NOMO-1 treated with dmso at 0.1 percent for 144 hours (cell line): ENCODE data around the gene NEDD9.

Experiments used
- DNase-seq: peaks from one replicate; lab custom pipeline; 2025; ENCODE audit not compliant: unreplicated experiment; lab: John Stamatoyannopoulos, UW

The NEDD9 gene

GRCh38 chr6:11235062-11235461 is 2.6 kb upstream of the NEDD9 start:
- DNase-seq = no peak

DNA sequence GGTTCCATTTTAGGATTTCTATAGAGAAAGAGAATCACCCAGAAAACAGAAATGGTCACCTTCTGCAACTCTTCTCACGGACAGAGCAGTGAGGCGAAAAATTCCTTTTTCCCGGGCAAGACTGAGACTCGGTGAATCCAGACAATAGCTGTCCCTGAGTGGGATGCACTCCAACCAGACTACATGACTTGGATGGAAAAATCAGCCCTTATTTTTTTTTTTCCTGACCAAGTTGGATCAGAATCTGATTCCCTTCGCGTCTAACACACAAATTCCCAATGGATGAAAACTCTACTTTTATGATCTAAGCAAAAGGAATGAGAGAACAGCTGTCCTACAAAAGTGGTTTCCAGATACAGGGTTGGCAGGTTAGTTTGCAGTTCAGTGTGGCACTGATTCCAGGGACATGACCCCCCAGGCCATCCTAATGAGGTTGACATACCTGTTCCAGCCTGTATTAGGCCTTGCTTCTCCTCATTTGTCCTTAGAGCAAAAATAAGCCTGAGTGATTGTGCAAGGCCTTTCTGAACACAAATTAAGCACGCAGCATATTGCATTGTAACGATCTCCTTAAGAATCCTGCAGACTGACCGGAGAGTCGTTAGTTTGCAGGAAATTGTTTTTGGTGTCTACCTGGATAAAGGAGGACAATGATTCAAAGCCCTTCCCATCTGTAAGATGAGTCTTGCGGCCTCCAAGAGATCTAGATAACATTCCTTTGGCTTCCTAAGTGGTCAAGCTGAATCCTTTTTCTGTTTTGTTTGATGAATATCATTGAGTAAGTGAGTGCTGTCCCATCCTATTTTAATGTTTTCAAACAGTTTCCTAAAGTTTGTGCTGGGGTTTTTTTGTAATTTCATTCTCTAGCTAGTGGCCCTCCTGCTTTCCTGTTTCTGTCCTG is 1.5 kb upstream of the NEDD9 start:
- DNase-seq = peak; percentile 19

DNA sequence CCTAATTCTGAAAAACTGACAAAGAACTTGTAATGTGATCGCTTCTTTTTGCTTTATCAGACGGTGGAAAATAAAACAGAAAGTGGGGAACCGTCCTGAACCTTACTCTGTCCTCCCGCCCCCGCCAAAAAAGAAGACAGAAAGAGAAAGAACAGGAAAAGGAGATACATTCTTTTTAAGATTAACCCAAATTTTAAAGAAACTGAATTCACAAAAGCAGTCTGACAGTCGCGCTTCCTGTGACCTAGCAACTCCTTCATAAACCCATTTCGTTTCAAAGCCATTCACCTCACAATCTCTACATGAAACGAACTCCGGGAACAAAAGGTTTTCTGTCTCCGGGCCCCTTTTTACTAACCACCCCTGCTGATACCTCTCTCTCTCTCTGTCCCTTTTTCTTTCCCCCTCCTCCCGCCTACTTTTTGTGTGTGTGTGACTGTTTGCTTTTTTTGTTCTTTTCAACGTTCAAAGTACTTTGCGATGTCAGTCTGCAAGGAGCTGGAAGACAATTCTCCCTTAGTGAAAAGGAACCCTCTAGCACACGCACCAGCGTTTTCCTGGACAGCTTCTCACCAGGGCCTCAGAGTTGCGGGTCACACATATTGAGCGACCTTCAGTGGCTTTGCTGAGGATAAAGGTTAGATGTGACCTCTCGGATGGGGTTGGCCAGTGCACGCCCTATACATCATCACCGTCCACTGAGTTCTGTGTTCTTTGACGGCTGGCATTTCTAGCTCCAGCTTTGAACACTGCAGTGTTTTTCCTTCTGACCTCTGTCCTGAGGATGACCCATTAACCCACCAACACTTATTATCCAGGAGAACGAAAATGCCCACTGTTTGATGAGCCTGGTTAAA is 530 bp upstream of the NEDD9 start:
- no peak for DNase-seq

DNA sequence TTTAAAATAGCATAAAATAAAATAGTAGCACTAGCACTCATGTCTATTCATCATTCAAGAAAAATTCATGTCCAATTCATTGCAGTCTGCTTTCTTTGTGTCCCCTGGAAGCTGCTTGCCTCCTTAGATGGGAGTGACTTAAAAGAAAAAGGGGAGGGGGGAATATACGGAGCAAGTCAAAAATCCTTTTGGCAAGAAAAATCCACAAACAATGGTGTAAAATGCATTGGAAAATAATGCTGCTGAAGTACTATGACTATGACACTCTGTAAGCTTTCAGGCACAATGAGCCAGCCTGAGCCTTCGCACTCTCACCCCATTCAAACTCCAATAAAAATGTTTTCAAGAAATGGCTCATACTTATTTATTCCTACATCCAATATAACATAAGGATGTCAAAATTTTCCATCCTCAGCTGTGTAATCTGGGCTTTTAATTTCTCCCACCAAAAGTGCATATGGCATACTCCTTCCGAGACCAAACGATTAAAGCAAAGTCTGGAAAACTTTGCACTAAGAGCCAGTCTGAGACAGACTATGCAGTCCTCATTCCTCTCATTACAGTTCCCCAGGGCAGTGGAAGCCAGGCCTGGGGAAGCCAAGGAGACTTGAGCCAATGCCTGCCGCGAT is 790 bp downstream of the NEDD9 start:
- no peak for DNase-seq

DNA sequence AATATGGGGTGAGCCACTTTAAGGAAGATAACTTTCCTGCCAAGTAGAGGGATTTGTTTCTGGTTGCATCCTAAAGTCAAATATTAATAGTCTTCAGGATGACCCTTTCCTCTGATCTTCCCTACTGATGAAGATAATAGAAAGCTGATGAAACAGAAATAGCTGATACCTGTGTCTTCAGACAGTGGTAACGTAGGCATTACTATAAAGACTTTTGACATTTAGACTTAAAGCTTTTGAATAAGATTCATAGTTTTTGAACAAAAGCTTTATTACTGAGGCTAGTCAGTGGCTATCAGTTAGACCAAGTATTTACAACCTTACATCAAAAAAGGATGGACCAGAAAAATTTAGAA is 1.4 kb downstream of the NEDD9 start:
- DNase-seq = no peak

DNA sequence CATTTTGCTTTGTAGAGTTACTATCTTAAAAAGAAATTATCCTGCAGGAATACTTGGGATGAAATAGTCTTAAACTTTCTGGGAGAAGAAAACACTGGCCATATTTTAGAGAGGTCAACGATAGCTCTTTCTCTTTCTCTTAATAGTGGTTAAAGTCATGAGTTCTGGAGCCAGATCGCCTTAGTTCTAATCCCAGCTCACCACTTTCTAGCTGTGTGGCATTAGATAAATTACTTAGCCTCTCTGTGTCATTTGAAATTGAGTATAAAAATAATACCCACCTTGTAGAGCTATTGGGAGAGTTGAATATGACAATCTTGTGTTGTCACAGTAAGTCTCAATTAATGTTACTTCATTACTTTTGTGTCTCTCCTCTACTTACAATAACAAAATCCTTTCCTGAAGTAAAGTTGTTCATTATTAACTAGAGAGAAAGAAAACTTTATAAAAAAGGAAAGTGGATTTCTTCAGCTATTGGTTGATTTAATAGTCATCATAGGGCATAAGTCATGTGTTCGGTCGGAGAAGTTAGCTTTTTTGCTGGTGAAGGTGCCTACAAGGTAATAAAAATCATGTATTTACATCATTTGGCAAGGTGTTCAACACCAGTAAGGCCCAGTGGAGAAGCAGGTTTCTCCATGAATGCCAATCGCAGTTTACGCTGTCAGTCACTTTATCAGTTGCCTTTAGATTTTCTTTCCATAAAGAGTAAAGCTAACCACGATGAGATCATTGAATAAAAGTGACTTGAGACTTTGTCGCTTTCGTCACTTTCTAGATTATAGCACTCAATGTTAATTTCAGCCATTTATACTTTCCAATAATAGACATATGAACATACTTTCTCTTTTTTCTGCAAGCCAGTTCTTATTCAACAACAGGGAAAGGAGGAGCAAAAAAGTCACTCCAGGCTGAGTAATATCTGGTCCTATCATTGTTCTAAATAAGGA is 2.0 kb downstream of the NEDD9 start:
- no peak for DNase-seq

DNA sequence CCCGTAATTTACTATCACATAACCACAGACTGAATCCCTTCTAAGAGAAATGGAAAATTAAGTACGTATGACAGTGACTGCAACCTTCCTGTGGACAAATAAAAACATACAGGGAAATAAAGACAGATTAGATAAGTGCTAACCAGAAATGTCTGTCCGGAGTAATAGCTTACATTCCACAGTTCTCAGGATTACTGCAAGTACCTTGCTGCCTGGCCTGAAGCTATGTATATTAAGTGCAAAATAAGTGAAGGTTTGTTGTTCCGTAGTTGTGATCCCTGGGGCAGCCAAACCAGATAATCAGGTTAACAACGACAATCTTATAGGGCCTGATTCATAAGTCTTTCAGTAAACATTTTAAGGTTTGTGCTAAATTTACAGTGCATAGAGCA is 2.8 kb downstream of the NEDD9 start:
- DNase-seq = no peak

- no peak for DNase-seq
These were observed 3.4 kb downstream of the NEDD9 start for GRCh38 chr6:11228935-11229654.

DNA sequence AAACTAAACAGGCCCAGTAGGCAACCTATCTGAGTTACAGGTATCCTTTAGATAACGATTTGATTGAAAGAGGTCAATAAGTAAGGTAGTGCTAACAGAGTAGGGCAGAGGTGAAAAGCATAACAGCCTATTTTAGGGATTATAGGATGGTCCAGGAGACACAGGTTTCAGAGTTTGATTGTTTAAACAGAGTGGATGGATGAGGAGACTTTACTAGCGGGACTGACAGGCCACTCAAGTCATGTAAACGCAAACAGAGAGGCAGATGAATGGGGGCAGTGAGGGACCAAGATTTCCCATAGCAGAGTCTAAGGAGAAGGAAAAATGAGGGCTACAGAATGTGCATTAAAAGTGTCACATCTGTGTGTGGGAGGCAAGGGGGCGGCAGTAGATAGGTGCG is 4.8 kb downstream of the NEDD9 start:
- no peak for DNase-seq

DNA sequence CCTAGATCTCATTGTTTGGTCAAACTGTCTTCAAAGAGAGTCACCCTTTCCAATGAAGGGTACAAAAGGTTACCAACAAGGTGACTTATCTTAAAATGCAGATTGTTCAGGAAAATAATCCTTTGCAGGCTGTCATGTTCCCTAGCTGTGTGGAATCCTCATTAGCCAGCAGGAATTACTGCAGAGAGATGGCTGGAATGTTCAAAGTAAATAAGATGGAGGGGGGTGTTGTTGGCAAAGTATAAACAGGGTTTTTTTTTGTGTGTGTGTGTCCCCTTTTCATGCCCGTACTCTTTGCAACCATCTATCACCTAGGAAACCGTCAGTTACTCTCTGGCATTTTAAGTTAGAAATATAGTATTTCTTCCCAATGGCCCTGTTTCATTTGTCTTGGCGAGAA is 6.5 kb downstream of the NEDD9 start:
- no peak for DNase-seq

DNA sequence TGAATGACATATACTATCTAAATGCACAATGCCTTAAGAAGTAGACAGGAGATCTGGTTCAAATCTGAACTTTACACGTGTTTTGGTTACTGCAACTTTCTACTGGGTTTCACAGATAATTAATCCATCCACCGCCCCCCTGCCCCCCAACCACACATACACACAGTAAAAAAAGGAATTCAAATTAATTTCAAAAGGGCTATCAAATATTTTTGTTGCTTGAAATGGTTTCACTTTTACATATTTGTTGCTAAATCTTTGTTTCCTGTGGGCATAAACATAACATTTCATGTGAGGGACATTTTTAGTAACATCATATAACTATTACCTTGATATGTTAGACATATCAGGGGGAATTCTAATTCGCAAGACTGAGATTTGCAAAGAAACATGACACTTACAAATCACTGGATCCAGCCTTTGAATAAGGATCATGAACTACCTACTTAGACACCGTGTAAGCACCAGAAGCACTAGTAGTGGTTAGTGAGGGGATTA is 7.5 kb downstream of the NEDD9 start:
- no peak for DNase-seq

- no peak for DNase-seq
These were observed 8.1 kb downstream of the NEDD9 start for GRCh38 chr6:11224252-11224965.

GRCh38 chr6:11223286-11223864 is 9.1 kb downstream of the NEDD9 start:
- DNase-seq = no peak

DNA sequence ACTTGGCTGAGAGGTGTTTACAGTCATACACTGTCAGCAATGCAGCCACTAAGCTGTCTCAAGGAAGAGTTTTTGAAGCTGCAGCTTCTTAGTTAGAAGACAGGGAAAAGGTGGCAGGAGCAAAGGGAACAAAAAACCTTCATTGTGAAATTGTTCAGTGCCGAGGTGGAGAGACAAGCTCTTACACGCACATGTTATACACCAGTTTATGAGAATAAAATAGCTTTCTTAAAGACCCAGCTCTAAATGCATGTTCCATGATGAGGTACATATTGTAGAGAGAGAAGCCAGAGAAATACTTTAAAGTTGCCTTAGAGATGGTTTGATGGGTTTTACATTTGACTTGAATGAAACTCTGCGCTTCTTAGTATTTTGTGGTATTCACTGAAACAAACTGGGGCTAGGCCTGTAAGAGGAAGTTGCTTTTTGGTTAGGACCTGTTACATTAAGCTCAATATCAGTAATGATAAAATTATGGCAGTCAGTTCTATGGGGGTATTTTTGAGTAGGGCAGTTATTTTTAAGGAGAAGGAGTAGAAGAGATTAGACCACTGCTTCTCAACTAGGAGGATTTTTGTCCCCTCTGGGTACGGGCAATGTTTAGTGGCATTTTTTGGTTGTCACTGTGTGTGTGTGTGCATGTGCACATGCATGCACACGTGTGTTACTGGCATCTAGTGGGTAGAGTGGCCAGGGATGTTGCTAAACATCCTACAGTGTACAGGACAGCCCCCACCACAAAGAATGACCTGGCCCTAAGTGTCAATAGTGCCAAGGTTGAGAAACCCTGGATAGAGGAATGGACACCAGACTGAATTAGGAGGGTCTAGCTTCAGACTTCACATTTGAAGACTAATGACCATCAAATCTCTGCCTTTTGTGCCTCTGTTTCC is 9.8 kb downstream of the NEDD9 start:
- no peak for DNase-seq

- no peak for DNase-seq
These were observed 10.7 kb downstream of the NEDD9 start for GRCh38 chr6:11221623-11222384.

GRCh38 chr6:11219400-11219834 is 13.1 kb downstream of the NEDD9 start:
- no peak for DNase-seq
